KMS-11 (cell line): ENCODE measurements around the gene SLC2A5.

Experiments used
- H2AFZ ChIP-seq: fragments of 200-600 bp; sonication (generic); 2 replicates; pipeline ENCODE4 v1.6.1; 2016; ENCODE audit warnings: antibody characterized with exemption, mixed run types, low read depth
- H3K27ac ChIP-seq: fragments of 200-600 bp; sonication (generic); 2 replicates; pipeline ENCODE4 v1.6.1; 2016; ENCODE audit warnings: mild to moderate bottlenecking, mixed run types
- H3K27me3 ChIP-seq: fragments of 200-600 bp; sonication (generic); 2 replicates; pipeline ENCODE4 v1.6.1; 2017; ENCODE audit warnings: mild to moderate bottlenecking, low read depth, mixed run types, moderate library complexity; ENCODE audit not compliant: insufficient read depth
- H3K36me3 ChIP-seq: fragments of 200-600 bp; sonication (generic); 2 replicates; pipeline ENCODE4 v1.6.1; 2017; ENCODE audit warnings: mild to moderate bottlenecking, mixed run types; ENCODE audit not compliant: insufficient read depth
- H3K4me1 ChIP-seq: fragments of 200-600 bp; sonication (generic); 2 replicates; pipeline ENCODE4 v1.6.1; 2016; ENCODE audit warnings: mild to moderate bottlenecking, low read depth, mixed run types; ENCODE audit not compliant: poor library complexity, severe bottlenecking
- H3K4me2 ChIP-seq: fragments of 200-600 bp; sonication (generic); 2 replicates; pipeline ENCODE4 v1.7.0; 2016; ENCODE audit warnings: mild to moderate bottlenecking, mixed run types
- H3K4me3 ChIP-seq: fragments of 200-600 bp; sonication (generic); IDR thresholded peaks from 2 replicates; pipeline ENCODE4 v1.6.1; 2017; ENCODE audit warnings: low read depth, low read length, mixed read lengths; ENCODE audit not compliant: insufficient read depth
- H3K79me2 ChIP-seq: fragments of 200-600 bp; sonication (generic); 2 replicates; pipeline ENCODE4 v1.6.1; 2016; ENCODE audit warnings: low read depth, mixed run types; ENCODE audit not compliant: insufficient read depth
- H3K9ac ChIP-seq: fragments of 200-600 bp; sonication (generic); 2 replicates; pipeline ENCODE4 v1.6.1; 2016; ENCODE audit warnings: mild to moderate bottlenecking, mixed run types
- H4K20me1 ChIP-seq: fragments of 200-600 bp; sonication (generic); 2 replicates; pipeline ENCODE4 v1.6.1; 2016; ENCODE audit warnings: mild to moderate bottlenecking, mixed run types; ENCODE audit not compliant: insufficient read depth
- CTCF ChIP-seq: fragments of 200-600 bp; sonication (generic); conservative IDR thresholded peaks from 2 replicates; pipeline ENCODE4 v1.6.1; 2017; ENCODE audit warnings: low read depth, mild to moderate bottlenecking, antibody characterized with exemption, low read length, moderate library complexity, mixed read lengths

The SLC2A5 gene

GRCh38 chr1:9108056-9108665 lies 38.7 kb upstream of the SLC2A5 start:
- H3K4me3 ChIP-seq = no peak overlapping the region
- no peaks in the 10 kb centered on the region for H3K79me2 ChIP-seq
- TF ChIP-seq CTCF = no peak
- no peak overlapping the region for H3K27ac ChIP-seq
- no peaks in the 10 kb centered on the region for H3K27me3 ChIP-seq
- no peaks in the 10 kb centered on the region for H3K4me1 ChIP-seq
- H4K20me1 ChIP-seq = no peaks in the 10 kb centered on the region
- no peak overlapping the region for H2AFZ ChIP-seq
- no peak overlapping the region for H3K4me2 ChIP-seq
- H3K9ac ChIP-seq = no peak overlapping the region
- no peaks in the 10 kb centered on the region for H3K36me3 ChIP-seq

- no peak overlapping the region for H3K27ac ChIP-seq
- H3K27me3 ChIP-seq = no peaks in the 10 kb centered on the region
- no peaks in the 10 kb centered on the region for H3K4me1 ChIP-seq
- H3K36me3 ChIP-seq = no peaks in the 10 kb centered on the region
- H3K4me3 ChIP-seq = no peak overlapping the region
- H3K79me2 ChIP-seq = no peaks in the 10 kb centered on the region
- no peak overlapping the region for H2AFZ ChIP-seq
- TF ChIP-seq CTCF = no peak
- H3K4me2 ChIP-seq = no peak overlapping the region
- no peak overlapping the region for H3K9ac ChIP-seq
- H4K20me1 ChIP-seq = no peaks in the 10 kb centered on the region
These were observed 37.7 kb upstream of the SLC2A5 start for GRCh38 chr1:9107136-9107535.

GRCh38 chr1:9106286-9106685 lies 36.9 kb upstream of the SLC2A5 start:
- Histone ChIP-seq H2AFZ (no peak overlapping the region), H3K27me3 (no peaks in the 10 kb centered on the region), H3K36me3 (no peaks in the 10 kb centered on the region), H3K79me2 (no peaks in the 10 kb centered on the region), H3K4me2 (no peak overlapping the region), H3K27ac (no peak overlapping the region), H4K20me1 (no peaks in the 10 kb centered on the region), H3K4me1 (no peaks in the 10 kb centered on the region), H3K9ac (no peak overlapping the region), H3K4me3 (no peak overlapping the region)
- no peak for TF ChIP-seq CTCF

- TF ChIP-seq CTCF = no peak
- Histone ChIP-seq H3K4me3 (no peak overlapping the region), H3K79me2 (no peaks in the 10 kb centered on the region), H4K20me1 (no peaks in the 10 kb centered on the region), H2AFZ (no peak overlapping the region), H3K27me3 (no peaks in the 10 kb centered on the region), H3K9ac (no peak overlapping the region), H3K4me1 (no peaks in the 10 kb centered on the region), H3K4me2 (no peak overlapping the region), H3K36me3 (no peaks in the 10 kb centered on the region), H3K27ac (no peak overlapping the region)
These were observed 36.0 kb upstream of the SLC2A5 start for GRCh38 chr1:9105336-9105867.
